Endothelial cell of umbilical vein (primary cell): ENCODE measurements around the gene PPP3CA. TPM values are rescaled to one million over a fixed set of nuclear protein-coding genes. Genes with fewer than 3 reads are reported as not detected.

Source experiments
- BruUV-seq: library from RNA; stranded (reverse); fragments of 400-500 nt; replicated peaks from 2 replicates; lab custom pipeline; 2021; lab: Mats Ljungman, UMichigan
- CTCF ChIA-PET: fragments of 300-600, 350-600 bp; sonication (Branson Sonifier 250); formaldehyde crosslinking; loops from one replicate; lab custom pipeline; 2021; ENCODE audit warnings: antibody characterized with exemption, inconsistent platforms; lab: Charles Lee
- POLR2A ChIA-PET: fragments of 300-600, 350-600 bp; sonication (Branson Sonifier 250); formaldehyde crosslinking; loops from one replicate; lab custom pipeline; 2021; ENCODE audit warnings: antibody characterized with exemption, inconsistent platforms; lab: Charles Lee
- DNase-seq: peaks from one replicate; pipeline ENCODE4 v3.0.0-alpha.2; 2011; ENCODE audit warnings: low read depth, low spot score
- FAIRE-seq: peaks from 2 replicates; lab custom pipeline; 2011; peaks lifted over from hg19 to GRCh38; lab: Jason Lieb, UNC
- H2AFZ ChIP-seq: 2 replicates; pipeline ENCODE4 v1.6.0; 2012; ENCODE audit warnings: low read depth, low read length, control low read depth, inconsistent platforms
- H3K27ac ChIP-seq: 2 replicates; pipeline ENCODE4 v1.5.1; 2011; ENCODE audit warnings: low read depth, mild to moderate bottlenecking, control low read depth, low read length, moderate library complexity; ENCODE audit not compliant: insufficient read depth
- H3K27me3 ChIP-seq, 2 experiments: 2 replicates each; pipeline versions ENCODE4 v1.6.0 to v1.6.1; 2011; ENCODE audit warnings: low read length in 2 of 2, mixed read lengths in 1 of 2; ENCODE audit not compliant: control insufficient read depth in 2 of 2, insufficient read depth in 2 of 2
- H3K36me3 ChIP-seq, 2 experiments: 2 replicates in 1 of 2; 3 replicates in 1 of 2; pipeline ENCODE4 v1.5.1; 2011; ENCODE audit warnings: low read length in 2 of 2, mild to moderate bottlenecking in 1 of 2, moderate library complexity in 1 of 2; ENCODE audit not compliant: control insufficient read depth in 2 of 2, insufficient read depth in 2 of 2; ENCODE audit errors: extremely low read depth in 1 of 2
- H3K4me1 ChIP-seq: 3 replicates; pipeline ENCODE4 v1.5.1; 2011; ENCODE audit warnings: mild to moderate bottlenecking, low read length; ENCODE audit not compliant: control insufficient read depth, insufficient read depth; ENCODE audit errors: extremely low read depth
- H3K4me2 ChIP-seq: 2 replicates; pipeline ENCODE4 v1.6.1; 2011; ENCODE audit warnings: low read length, control low read depth, mixed read lengths; ENCODE audit not compliant: insufficient read depth
- H3K4me3 ChIP-seq, 3 experiments: fragments of 200-600 bp in 1 of 3; sonication (generic), shearing (Covaris generic) in 1 of 3; replicated peaks in 1 of 3; 2 replicates each; pipeline ENCODE4 v1.5.1; 2011 to 2016; ENCODE audit warnings: control low read depth in 3 of 3, low read length in 3 of 3, mild to moderate bottlenecking in 2 of 3, inconsistent platforms in 1 of 3, low read depth in 1 of 3, moderate library complexity in 1 of 3; ENCODE audit not compliant: insufficient read depth in 1 of 3
- H3K79me2 ChIP-seq: 2 replicates; pipeline ENCODE4 v1.6.0; 2012; ENCODE audit warnings: low read length, inconsistent platforms; ENCODE audit not compliant: control insufficient read depth, insufficient read depth
- H3K9ac ChIP-seq: replicated peaks from 2 replicates; pipeline ENCODE3; 2011; ENCODE audit warnings: low read length, control low read depth; ENCODE audit not compliant: insufficient read depth; ENCODE audit errors: extremely low read depth
- H3K9me1 ChIP-seq: replicated peaks from 3 replicates; pipeline ENCODE4 v1.6.0; 2011; ENCODE audit warnings: mild to moderate bottlenecking, low read length; ENCODE audit not compliant: control insufficient read depth, insufficient read depth; ENCODE audit errors: extremely low read depth
- H3K9me3 ChIP-seq: replicated peaks from 2 replicates; pipeline ENCODE4 v1.5.1; 2012; ENCODE audit warnings: low read length, inconsistent platforms; ENCODE audit not compliant: control insufficient read depth, insufficient read depth
- H4K20me1 ChIP-seq: replicated peaks from 2 replicates; pipeline ENCODE3; 2011; ENCODE audit warnings: mild to moderate bottlenecking, low read length; ENCODE audit not compliant: control insufficient read depth, insufficient read depth; ENCODE audit errors: extremely low read depth
- EZH2 ChIP-seq: IDR thresholded peaks from 2 replicates; pipeline ENCODE4 v1.6.1; 2012; ENCODE audit warnings: borderline replicate concordance, low read depth, mild to moderate bottlenecking, moderate library complexity, low read length, inconsistent platforms; ENCODE audit not compliant: severe bottlenecking
- GATA2 ChIP-seq: IDR thresholded peaks from 2 replicates; pipeline ENCODE4 v1.7.0; 2011; ENCODE audit warnings: low read depth, mild to moderate bottlenecking, moderate library complexity, mixed read lengths, low read length; ENCODE audit not compliant: insufficient read length, insufficient read depth
- JUN ChIP-seq: IDR thresholded peaks from 2 replicates; pipeline ENCODE4 v1.6.1; 2011; ENCODE audit warnings: borderline replicate concordance, low read depth; ENCODE audit not compliant: insufficient read length, insufficient read depth
- MYC ChIP-seq: IDR thresholded peaks from one replicate; pipeline ENCODE4 v1.6.1; 2011; ENCODE audit warnings: mild to moderate bottlenecking, low read depth, low read length
- dilution Hi-C: fragments of 300-500 bp; cut with MboI; formaldehyde crosslinking; loops from one replicate; pipeline ENCODE4 v1.15.0; 2019; ENCODE audit warnings: low sequenced_read_pairs; ENCODE audit not compliant: extremely low pct_ligation_motif_present
- intact Hi-C: fragments of 100-400 bp; cut with micrococcal nuclease; formaldehyde crosslinking; loops from one replicate; pipeline ENCODE4 v1.10.0; 2022
- polyA plus RNA-seq, 4 experiments: library from polyadenylated mRNA; depleted of rRNA in 3 of 4; stranded (reverse) in 3 of 4; unstranded in 1 of 4; fragments of >200 nt; gene quantifications; 2 replicates each; pipeline versions ENCODE4 v1.2.1 to v1.2.3, GENCODE V29; 2011 to 2012; ENCODE audit warnings: missing spikeins in 1 of 4
- total RNA-seq: library from RNA; stranded (reverse); gene quantifications from 2 replicates; pipeline ENCODE4 v1.2.3, GENCODE V29; 2021
- TF ChIP-seq, protein P1 (sequence below), 2 donors: IDR thresholded peaks; 1 replicate in 1 of 2; 2 replicates in 1 of 2; pipeline ENCODE4 v1.5.1; 2011; ENCODE audit warnings: low read length in 2 of 2, mild to moderate bottlenecking in 2 of 2, moderate library complexity in 2 of 2, control low read depth in 1 of 2, inconsistent platforms in 1 of 2, low read depth in 1 of 2; ENCODE audit not compliant: insufficient read depth in 1 of 2; ENCODE audit errors: extremely low read depth in 1 of 2
- TF ChIP-seq, protein P2 (sequence below): IDR thresholded peaks from 2 replicates; pipeline ENCODE4 v1.6.1; 2011; ENCODE audit not compliant: insufficient read depth, insufficient read length

Gene PPP3CA
- total and polyA plus RNA-seq, 2 donors (not counting 3 experiments of a cell fraction or from before 2014, with no cell fraction given) = 7.0 to 43.3 TPM

DNA sequence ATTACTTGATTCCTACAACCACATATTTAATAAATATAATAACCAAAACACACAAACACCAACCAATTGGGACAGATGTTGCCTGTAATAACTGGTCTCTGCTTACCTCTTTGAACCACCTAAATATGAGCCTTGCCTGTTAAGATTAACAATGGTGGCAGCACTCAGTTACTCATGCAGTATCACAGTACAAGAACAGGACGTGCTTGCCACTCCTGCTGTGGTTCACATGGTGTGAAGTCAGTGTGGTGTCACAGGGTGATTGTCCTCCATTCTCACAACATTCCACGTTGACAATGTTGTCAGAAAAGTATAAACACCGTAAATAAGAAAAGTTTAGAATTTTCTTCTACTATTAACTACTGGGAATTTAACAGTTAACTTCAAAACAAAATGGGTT, 365.0 kb downstream of the PPP3CA start:
- Histone ChIP-seq H3K4me3 (no peak overlapping the region), H3K36me3 (no peaks in the 10 kb centered on the region), H3K9ac (no peak overlapping the region), H4K20me1 (no peaks in the 10 kb centered on the region), H2AFZ (no peak overlapping the region), H3K9me3 (no peaks in the 10 kb centered on the region), H3K4me1 (no peaks in the 10 kb centered on the region), H3K9me1 (no peaks in the 10 kb centered on the region), H3K27ac (no peak overlapping the region), H3K4me2 (no peak overlapping the region), H3K27me3 (no peaks in the 10 kb centered on the region), H3K79me2 (no peaks in the 10 kb centered on the region)
- TF ChIP-seq JUN = no peak
- no peak for TF ChIP-seq EZH2
- TF ChIP-seq MYC = no peak
- TF ChIP-seq GATA2 = no peak
- TF ChIP-seq, protein P1, sequence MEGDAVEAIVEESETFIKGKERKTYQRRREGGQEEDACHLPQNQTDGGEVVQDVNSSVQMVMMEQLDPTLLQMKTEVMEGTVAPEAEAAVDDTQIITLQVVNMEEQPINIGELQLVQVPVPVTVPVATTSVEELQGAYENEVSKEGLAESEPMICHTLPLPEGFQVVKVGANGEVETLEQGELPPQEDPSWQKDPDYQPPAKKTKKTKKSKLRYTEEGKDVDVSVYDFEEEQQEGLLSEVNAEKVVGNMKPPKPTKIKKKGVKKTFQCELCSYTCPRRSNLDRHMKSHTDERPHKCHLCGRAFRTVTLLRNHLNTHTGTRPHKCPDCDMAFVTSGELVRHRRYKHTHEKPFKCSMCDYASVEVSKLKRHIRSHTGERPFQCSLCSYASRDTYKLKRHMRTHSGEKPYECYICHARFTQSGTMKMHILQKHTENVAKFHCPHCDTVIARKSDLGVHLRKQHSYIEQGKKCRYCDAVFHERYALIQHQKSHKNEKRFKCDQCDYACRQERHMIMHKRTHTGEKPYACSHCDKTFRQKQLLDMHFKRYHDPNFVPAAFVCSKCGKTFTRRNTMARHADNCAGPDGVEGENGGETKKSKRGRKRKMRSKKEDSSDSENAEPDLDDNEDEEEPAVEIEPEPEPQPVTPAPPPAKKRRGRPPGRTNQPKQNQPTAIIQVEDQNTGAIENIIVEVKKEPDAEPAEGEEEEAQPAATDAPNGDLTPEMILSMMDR (IDR thresholded peaks at IDR 0.05; ENCODE audit: extremely low read depth in 1 of 2, insufficient read depth in 1 of 2, low read depth in 1 of 2, low read length in 2 of 2) = no peak
- TF ChIP-seq, protein P2, sequence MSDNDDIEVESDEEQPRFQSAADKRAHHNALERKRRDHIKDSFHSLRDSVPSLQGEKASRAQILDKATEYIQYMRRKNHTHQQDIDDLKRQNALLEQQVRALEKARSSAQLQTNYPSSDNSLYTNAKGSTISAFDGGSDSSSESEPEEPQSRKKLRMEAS = no peak
- dilution Hi-C loops = no loop called here
- CTCF ChIA-PET = interaction anchor here (1.0 kb wide), 1 partner anchor 23 kb away, joined by 3 read pairs; no protein-coding TSS in a partner anchor
- intact Hi-C loops = no loop called here
- no peak for FAIRE-seq
- BruUV-seq = no TSS peak
- DNase-seq = no peak
- POLR2A ChIA-PET = no interaction called here
